IMR-90 (cell line): ENCODE data around the gene GRIK3. TPM values are rescaled to one million over a fixed set of nuclear protein-coding genes. Genes with fewer than 3 reads are reported as not detected.

Source experiments
- ATAC-seq: fragments of 200-7000 bp; cut with Tn5 transposase; 2 replicates; pipeline ENCODE4 v1.9.1; 2020; ENCODE audit warnings: low read depth, mild to moderate bottlenecking, moderate library complexity
- BruUV-seq: library from RNA; stranded (reverse); fragments of 400-500 nt; replicated peaks from 2 replicates; lab custom pipeline; 2021; lab: Mats Ljungman, UMichigan
- CTCF ChIA-PET: fragments of 300-600 bp; formaldehyde crosslinking; extraction: SDS; loops from one replicate; lab custom pipeline; 2021; ENCODE audit warnings: antibody characterized with exemption; lab: Yijun Ruan, JAX
- POLR2A ChIA-PET: fragments of 300-600 bp; sonication (Branson Sonifier 250); formaldehyde crosslinking; loops from one replicate; lab custom pipeline; 2022; ENCODE audit warnings: antibody characterized with exemption; ENCODE audit not compliant: unreplicated experiment; lab: Charles Lee
- DNase-seq: peaks from one replicate; pipeline ENCODE4 v3.0.0; 2013
- H2AFZ ChIP-seq: replicated peaks from 2 replicates; pipeline ENCODE3; 2013; ENCODE audit warnings: low read length, mild to moderate bottlenecking; ENCODE audit not compliant: poor library complexity
- H2AK5ac ChIP-seq: 2 replicates; pipeline ENCODE4 v1.6.1; 2013; ENCODE audit warnings: low read depth, low read length, inconsistent platforms
- H2AK9ac ChIP-seq: replicated peaks from 2 replicates; pipeline ENCODE3; 2013; ENCODE audit warnings: mild to moderate bottlenecking, low read depth, low read length, moderate library complexity; ENCODE audit not compliant: poor library complexity
- H2BK120ac ChIP-seq: 2 replicates; pipeline ENCODE4 v1.6.1; 2013; ENCODE audit warnings: low read depth, low read length, inconsistent platforms
- H2BK15ac ChIP-seq: 3 replicates; pipeline ENCODE4 v1.6.1; 2013; ENCODE audit warnings: low read depth, low read length, inconsistent platforms
- H2BK20ac ChIP-seq: 2 replicates; pipeline ENCODE4 v1.6.1; 2013; ENCODE audit warnings: low read depth, mild to moderate bottlenecking, inconsistent platforms, low read length, moderate library complexity
- H2BK5ac ChIP-seq: 2 replicates; pipeline ENCODE4 v1.6.1; 2013; ENCODE audit warnings: mild to moderate bottlenecking, low read depth, low read length, inconsistent platforms; ENCODE audit not compliant: poor library complexity, severe bottlenecking
- H3K14ac ChIP-seq: replicated peaks from 2 replicates; pipeline ENCODE4 v1.6.1; 2013; ENCODE audit warnings: low read depth, low read length, inconsistent platforms
- H3K18ac ChIP-seq: 2 replicates; pipeline ENCODE4 v1.6.1; 2013; ENCODE audit warnings: low read depth, low read length, control low read depth
- H3K23ac ChIP-seq: 2 replicates; pipeline ENCODE4 v1.6.1; 2013; ENCODE audit warnings: low read depth, low read length, inconsistent platforms
- H3K27ac ChIP-seq: 2 replicates; pipeline ENCODE4 v1.5.1; 2013; ENCODE audit warnings: mild to moderate bottlenecking, control low read depth, low read length; ENCODE audit not compliant: insufficient read depth
- H3K27me3 ChIP-seq: 2 replicates; pipeline ENCODE4 v1.6.1; 2013; ENCODE audit warnings: low read length; ENCODE audit not compliant: control insufficient read depth, insufficient read depth
- H3K36me3 ChIP-seq: 2 replicates; pipeline ENCODE4 v1.6.1; 2013; ENCODE audit warnings: low read length, mixed read lengths; ENCODE audit not compliant: control insufficient read depth, insufficient read depth
- H3K4ac ChIP-seq: 2 replicates; pipeline ENCODE4 v1.6.1; 2013; ENCODE audit warnings: low read depth, low read length, inconsistent platforms
- H3K4me1 ChIP-seq: 2 replicates; pipeline ENCODE4 v1.6.1; 2013; ENCODE audit warnings: low read length, mixed read lengths; ENCODE audit not compliant: control insufficient read depth, insufficient read depth
- H3K4me2 ChIP-seq: 2 replicates; pipeline ENCODE4 v1.6.1; 2013; ENCODE audit warnings: low read depth, mild to moderate bottlenecking, control low read depth, low read length, moderate library complexity
- H3K4me3 ChIP-seq: 2 replicates; pipeline ENCODE4 v1.5.1; 2013; ENCODE audit warnings: low read depth, mild to moderate bottlenecking, control low read depth, low read length, moderate library complexity; ENCODE audit not compliant: insufficient read depth
- H3K56ac ChIP-seq: 2 replicates; pipeline ENCODE4 v1.6.1; 2013; ENCODE audit warnings: low read length, inconsistent platforms; ENCODE audit not compliant: insufficient read depth; ENCODE audit errors: extremely low read depth
- H3K79me1 ChIP-seq, 2 experiments: 2 replicates each; pipeline ENCODE4 v1.6.1; 2013; ENCODE audit warnings: low read length in 2 of 2, inconsistent platforms in 1 of 2, low read depth in 1 of 2
- H3K9ac ChIP-seq: 2 replicates; pipeline ENCODE4 v1.6.1; 2013; ENCODE audit warnings: low read depth, low read length, control low read depth
- H3K9me1 ChIP-seq: 2 replicates; pipeline ENCODE4 v1.6.1; 2013; ENCODE audit warnings: low read length, inconsistent platforms; ENCODE audit not compliant: insufficient read depth
- H3K9me3 ChIP-seq: 2 replicates; pipeline ENCODE4 v1.6.1; 2013; ENCODE audit warnings: low read length; ENCODE audit not compliant: control insufficient read depth, insufficient read depth
- H4K20me1 ChIP-seq: 2 replicates; pipeline ENCODE4 v1.6.1; 2013; ENCODE audit warnings: low read length, inconsistent platforms; ENCODE audit not compliant: insufficient read depth
- H4K5ac ChIP-seq: 2 replicates; pipeline ENCODE4 v1.6.1; 2013; ENCODE audit warnings: mild to moderate bottlenecking, low read depth, low read length, control low read depth
- H4K8ac ChIP-seq, 2 experiments: 2 replicates each; pipeline ENCODE4 v1.6.1; 2013; ENCODE audit warnings: low read depth in 2 of 2, low read length in 2 of 2, control low read depth in 1 of 2, inconsistent platforms in 1 of 2
- H4K91ac ChIP-seq: 2 replicates; pipeline ENCODE4 v1.6.1; 2013; ENCODE audit warnings: low read depth, low read length, inconsistent platforms; ENCODE audit not compliant: insufficient read depth
- BHLHE40 ChIP-seq: fragments of 150-350 bp; IDR thresholded peaks from 2 replicates; pipeline ENCODE4 v1.6.1; 2016; ENCODE audit warnings: mild to moderate bottlenecking, low read depth, low read length
- CEBPB ChIP-seq: IDR thresholded peaks from 2 replicates; pipeline ENCODE4 v1.6.1; 2012; ENCODE audit warnings: low read depth, low read length, improper control_type of control experiment
- CHD1 ChIP-seq: IDR thresholded peaks from 2 replicates; pipeline ENCODE4 v1.6.1; 2012; ENCODE audit warnings: low read depth, low read length, improper control_type of control experiment
- CTCF ChIP-seq: conservative IDR thresholded peaks from 2 replicates; pipeline ENCODE4 v1.5.1; 2012; ENCODE audit warnings: mild to moderate bottlenecking, low read depth, low read length, improper control_type of control experiment
- ELK1 ChIP-seq: fragments of 150-350 bp; IDR thresholded peaks from 2 replicates; pipeline ENCODE4 v1.6.1; 2016; ENCODE audit warnings: low read depth, mild to moderate bottlenecking, low read length, moderate library complexity, borderline replicate concordance
- FOS ChIP-seq: fragments of 150-350 bp; IDR thresholded peaks from 2 replicates; pipeline ENCODE4 v1.6.1; 2016; ENCODE audit warnings: low read depth, low read length
- MAFK ChIP-seq: IDR thresholded peaks from 2 replicates; pipeline ENCODE4 v1.6.1; 2012; ENCODE audit warnings: low read depth, low read length, improper control_type of control experiment
- MAZ ChIP-seq: IDR thresholded peaks from 2 replicates; pipeline ENCODE4 v1.6.1; 2012; ENCODE audit warnings: low read depth, mild to moderate bottlenecking, low read length, improper control_type of control experiment, moderate library complexity, borderline replicate concordance
- MXI1 ChIP-seq: IDR thresholded peaks from 2 replicates; pipeline ENCODE4 v1.6.1; 2012; ENCODE audit warnings: low read depth, mild to moderate bottlenecking, low read length, moderate library complexity, borderline replicate concordance
- NFE2L2 ChIP-seq: fragments of 150-350 bp; IDR thresholded peaks from 2 replicates; pipeline ENCODE4 v1.6.1; 2016; ENCODE audit warnings: low read depth, mild to moderate bottlenecking, low read length
- POLR2A ChIP-seq: IDR thresholded peaks from 2 replicates; pipeline ENCODE4 v1.6.1; 2012; ENCODE audit warnings: mild to moderate bottlenecking, low read depth, low read length
- RAD21 ChIP-seq: IDR thresholded peaks from 2 replicates; pipeline ENCODE4 v1.6.1; 2012; ENCODE audit warnings: low read length, improper control_type of control experiment
- RCOR1 ChIP-seq: IDR thresholded peaks from 2 replicates; pipeline ENCODE4 v1.6.1; 2012; ENCODE audit warnings: mild to moderate bottlenecking, low read length, improper control_type of control experiment; ENCODE audit not compliant: insufficient replicate concordance
- RFX5 ChIP-seq: IDR thresholded peaks from 2 replicates; pipeline ENCODE4 v1.8.0; 2012; ENCODE audit warnings: low read depth, mild to moderate bottlenecking, low read length, moderate library complexity
- SMC3 ChIP-seq: fragments of 150-350 bp; IDR thresholded peaks from 2 replicates; pipeline ENCODE4 v1.6.1; 2016; ENCODE audit warnings: low read depth, mild to moderate bottlenecking, antibody characterized with exemption, low read length, moderate library complexity
- USF2 ChIP-seq: fragments of 150-350 bp; IDR thresholded peaks from 2 replicates; pipeline ENCODE4 v1.6.1; 2017; ENCODE audit warnings: mild to moderate bottlenecking, antibody characterized with exemption, low read length, low read depth
- WGBS, 2 experiments: methylation state at CpG; one replicate each; pipeline versions ENCODE4 v1.1.5 to v1.1.7; 2013; ENCODE audit warnings: missing lambda C conversion rate in 2 of 2; ENCODE audit not compliant: insufficient read length in 1 of 2; ENCODE audit errors: extremely low coverage in 2 of 2; 5-methylcytosine and 5-hydroxymethylcytosine counted together
- dilution Hi-C: fragments of 300-500 bp; cut with HindIII; formaldehyde crosslinking; loops from one replicate; pipeline ENCODE4 v1.14.3; 2018; ENCODE audit warnings: low sequenced_read_pairs; ENCODE audit not compliant: unreplicated experiment
- in situ Hi-C: fragments of 300-500 bp; cut with MboI; formaldehyde crosslinking; loops from 3 replicates; pipeline ENCODE4 v1.14.3; 2019; ENCODE audit warnings: low sequenced_read_pairs, inconsistent platforms, mixed read lengths
- intact Hi-C: fragments of 100-400 bp; cut with micrococcal nuclease; formaldehyde crosslinking; loops from 2 replicates; pipeline ENCODE4 v1.10.0; 2022
- polyA plus RNA-seq, 3 experiments: library from polyadenylated mRNA; depleted of rRNA; stranded (reverse); fragments of >200 nt; gene quantifications; 2 replicates each; pipeline ENCODE4 v1.2.3, GENCODE V29; 2012; ENCODE audit warnings: low replicate concordance in 1 of 3
- total RNA-seq: library from RNA; depleted of rRNA; stranded (reverse); fragments of >200 nt; gene quantifications from 2 replicates; pipeline ENCODE4 v1.2.3, GENCODE V29; 2012

Gene GRIK3
- total and polyA plus RNA-seq, 2 of the 4 experiments (the other 2 are of a cell fraction): not detected

- no TSS peak for BruUV-seq
- H2BK15ac ChIP-seq: no peak overlapping the region
- H3K27me3 ChIP-seq: no peaks in the 10 kb centered on the region
- H3K23ac ChIP-seq: no peak overlapping the region
- no peak overlapping the region for H4K5ac ChIP-seq
- no peak for TF ChIP-seq FOS
- TF ChIP-seq MXI1: no peak
- TF ChIP-seq USF2: no peak
- TF ChIP-seq CTCF: no peak
- no peak for TF ChIP-seq RFX5
- TF ChIP-seq ELK1: no peak
- TF ChIP-seq RAD21: no peak
- TF ChIP-seq NFE2L2: no peak
- no peak for TF ChIP-seq CHD1
- TF ChIP-seq POLR2A: no peak
- no peak for TF ChIP-seq BHLHE40
- TF ChIP-seq CEBPB: no peak
- TF ChIP-seq SMC3: no peak
- no peak for TF ChIP-seq RCOR1
- no peak for TF ChIP-seq MAFK
- no peak for TF ChIP-seq MAZ
- H3K79me1 ChIP-seq: no peaks in the 10 kb centered on the region
- H4K8ac ChIP-seq: no peak overlapping the region
- no peak overlapping the region for H3K56ac ChIP-seq
- no peak overlapping the region for H2AK5ac ChIP-seq
- H3K27ac ChIP-seq: no peak overlapping the region
- no peak overlapping the region for H4K91ac ChIP-seq
- ChIA-PET POLR2A (no interaction called here), CTCF (no interaction called here)
- H3K4me2 ChIP-seq: no peak overlapping the region
- no peak overlapping the region for H3K14ac ChIP-seq
- ATAC-seq: no peak
- H2BK20ac ChIP-seq: no peak overlapping the region
- intact Hi-C loops (no loop called here), in situ Hi-C loops (no loop called here), dilution Hi-C loops (no loop called here)
- no peaks in the 10 kb centered on the region for H3K9me1 ChIP-seq
- H2BK5ac ChIP-seq: no peak overlapping the region
- H2BK120ac ChIP-seq: no peak overlapping the region
- no peaks in the 10 kb centered on the region; the same call in 1 of the 2 replicates for H4K20me1 ChIP-seq
- H2AFZ ChIP-seq: no peak overlapping the region
- no peaks in the 10 kb centered on the region for H3K9me3 ChIP-seq
- no peak overlapping the region for H3K4ac ChIP-seq
- H3K18ac ChIP-seq: no peak overlapping the region
- H3K4me1 ChIP-seq: no peaks in the 10 kb centered on the region
- H3K9ac ChIP-seq: no peak overlapping the region
- H3K4me3 ChIP-seq: no peak overlapping the region
- no peak for DNase-seq
- H2AK9ac ChIP-seq: no peak overlapping the region
- WGBS, 2 experiments: no CpG with 5 or more reads among the region's 6 CpGs
- no peaks in the 10 kb centered on the region for H3K36me3 ChIP-seq
Observed at GRCh38 chr1:36782085-36782484, 252.2 kb downstream of the GRIK3 start.
